BJ (cell line): ENCODE results near the gene PACRG. TPM values are rescaled to one million over a fixed set of nuclear protein-coding genes. Genes with fewer than 3 reads are reported as not detected.

Source experiments
- CTCF ChIA-PET: fragments of 350-600 bp; formaldehyde crosslinking; extraction: SDS; loops from one replicate; lab custom pipeline; 2021; ENCODE audit warnings: antibody characterized with exemption, inconsistent platforms; lab: Yijun Ruan, JAX
- POLR2A ChIA-PET: fragments of 300-600 bp; sonication (Branson Sonifier 250); formaldehyde crosslinking; extraction: SDS; loops from one replicate; lab custom pipeline; 2021; ENCODE audit warnings: antibody characterized with exemption; lab: Charles Lee
- DNase-seq: peaks from one replicate; pipeline ENCODE4 v3.0.0-alpha.2; 2011; ENCODE audit warnings: low read depth
- H3K27me3 ChIP-seq: 2 replicates; pipeline ENCODE4 v1.6.0; 2011; ENCODE audit warnings: low read length; ENCODE audit not compliant: control insufficient read depth, insufficient read depth
- H3K36me3 ChIP-seq: 2 replicates; pipeline ENCODE4 v1.5.1; 2011; ENCODE audit warnings: low read length; ENCODE audit not compliant: control insufficient read depth, insufficient read depth
- H3K4me3 ChIP-seq: 2 replicates; pipeline ENCODE4 v1.5.1; 2011; ENCODE audit warnings: low read depth, mild to moderate bottlenecking, control low read depth, low read length
- polyA plus RNA-seq: library from polyadenylated mRNA; depleted of rRNA; stranded (reverse); fragments of >200 nt; gene quantifications from 2 replicates; pipeline ENCODE4 v1.2.3, GENCODE V29; 2011
- TF ChIP-seq, protein P1 (sequence below): IDR thresholded peaks from 2 replicates; pipeline ENCODE4 v1.5.1; 2011; ENCODE audit warnings: low read depth, mild to moderate bottlenecking, control low read depth, inconsistent platforms, low read length, moderate library complexity; ENCODE audit not compliant: insufficient read depth

Gene PACRG
- polyA plus RNA-seq, 1 experiment: 0.20 TPM

DNA sequence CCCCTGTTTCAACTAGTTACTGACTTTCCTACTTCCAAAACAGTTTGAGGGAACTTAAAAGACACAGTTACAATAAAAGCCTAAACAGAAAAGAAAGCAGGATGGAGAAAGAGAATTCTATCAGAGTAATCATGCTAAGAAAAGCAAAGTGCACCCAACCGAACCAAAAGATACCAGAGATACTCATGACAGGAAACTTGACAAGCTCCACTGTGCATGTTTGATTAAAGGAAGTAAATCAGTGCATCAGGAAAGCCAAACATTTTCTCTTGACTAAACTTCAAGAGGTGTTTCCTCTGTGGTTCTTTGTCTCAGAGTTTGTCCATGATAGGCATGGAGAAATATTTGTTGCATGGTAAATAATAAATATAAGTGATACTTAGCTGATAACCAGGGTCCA lies 138.9 kb downstream of the PACRG start:
- POLR2A ChIA-PET: no interaction called here
- Histone ChIP-seq H3K4me3 (no peak overlapping the region), H3K36me3 (no peaks in the 10 kb centered on the region), H3K27me3 (no peaks in the 10 kb centered on the region)
- DNase-seq: no peak
- TF ChIP-seq, protein P1, sequence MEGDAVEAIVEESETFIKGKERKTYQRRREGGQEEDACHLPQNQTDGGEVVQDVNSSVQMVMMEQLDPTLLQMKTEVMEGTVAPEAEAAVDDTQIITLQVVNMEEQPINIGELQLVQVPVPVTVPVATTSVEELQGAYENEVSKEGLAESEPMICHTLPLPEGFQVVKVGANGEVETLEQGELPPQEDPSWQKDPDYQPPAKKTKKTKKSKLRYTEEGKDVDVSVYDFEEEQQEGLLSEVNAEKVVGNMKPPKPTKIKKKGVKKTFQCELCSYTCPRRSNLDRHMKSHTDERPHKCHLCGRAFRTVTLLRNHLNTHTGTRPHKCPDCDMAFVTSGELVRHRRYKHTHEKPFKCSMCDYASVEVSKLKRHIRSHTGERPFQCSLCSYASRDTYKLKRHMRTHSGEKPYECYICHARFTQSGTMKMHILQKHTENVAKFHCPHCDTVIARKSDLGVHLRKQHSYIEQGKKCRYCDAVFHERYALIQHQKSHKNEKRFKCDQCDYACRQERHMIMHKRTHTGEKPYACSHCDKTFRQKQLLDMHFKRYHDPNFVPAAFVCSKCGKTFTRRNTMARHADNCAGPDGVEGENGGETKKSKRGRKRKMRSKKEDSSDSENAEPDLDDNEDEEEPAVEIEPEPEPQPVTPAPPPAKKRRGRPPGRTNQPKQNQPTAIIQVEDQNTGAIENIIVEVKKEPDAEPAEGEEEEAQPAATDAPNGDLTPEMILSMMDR: no peak
- CTCF ChIA-PET: no interaction called here

DNA sequence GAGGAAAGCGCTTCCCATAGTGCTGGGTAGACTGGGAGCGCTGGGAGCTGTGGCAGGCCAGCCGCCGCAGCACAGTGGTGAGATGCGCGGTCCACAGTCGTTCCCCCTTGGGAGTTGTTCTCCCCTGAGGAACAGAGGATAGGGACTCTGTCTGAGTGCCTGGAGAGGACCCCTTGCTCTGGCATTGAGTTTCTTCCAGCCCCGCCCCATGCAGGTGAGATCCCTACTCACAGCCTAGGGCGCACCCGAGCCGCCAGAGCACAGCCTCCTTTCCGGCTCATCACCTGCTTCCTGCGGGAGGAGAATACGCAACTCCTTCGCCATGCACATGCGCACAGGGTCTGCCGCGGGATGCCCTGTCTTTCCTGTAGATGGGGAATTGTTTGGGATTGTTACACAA lies 140.6 kb downstream of the PACRG start:
- CTCF ChIA-PET: no interaction called here
- TF ChIP-seq, protein P1: no peak
- no peak overlapping the region for H3K4me3 ChIP-seq
- no peaks in the 10 kb centered on the region for H3K36me3 ChIP-seq
- no peak for DNase-seq
- no peaks in the 10 kb centered on the region for H3K27me3 ChIP-seq
- POLR2A ChIA-PET: no interaction called here

DNA sequence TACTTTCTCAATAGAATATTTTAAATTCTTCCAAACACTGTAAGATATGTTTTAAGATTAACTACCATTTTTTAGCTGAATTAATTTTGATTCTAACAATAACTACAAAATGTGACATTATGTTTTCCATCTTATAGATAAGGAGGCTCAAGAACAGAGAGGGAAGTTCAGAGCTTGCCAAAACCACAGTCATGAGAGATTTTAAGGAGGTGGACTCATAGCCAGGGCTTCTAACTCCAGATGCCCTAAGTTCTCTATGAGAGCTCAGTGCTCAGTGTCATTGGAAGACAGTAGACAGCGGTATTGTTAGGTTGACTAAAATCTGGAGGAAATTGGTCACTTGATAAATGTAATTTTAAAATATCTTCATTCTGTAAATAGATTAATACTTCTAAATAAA lies 144.2 kb downstream of the PACRG start:
- Histone ChIP-seq H3K27me3 (no peaks in the 10 kb centered on the region), H3K4me3 (no peak overlapping the region), H3K36me3 (no peaks in the 10 kb centered on the region)
- no peak for DNase-seq
- POLR2A ChIA-PET: no interaction called here
- TF ChIP-seq, protein P1: no peak
- CTCF ChIA-PET: no interaction called here

DNA sequence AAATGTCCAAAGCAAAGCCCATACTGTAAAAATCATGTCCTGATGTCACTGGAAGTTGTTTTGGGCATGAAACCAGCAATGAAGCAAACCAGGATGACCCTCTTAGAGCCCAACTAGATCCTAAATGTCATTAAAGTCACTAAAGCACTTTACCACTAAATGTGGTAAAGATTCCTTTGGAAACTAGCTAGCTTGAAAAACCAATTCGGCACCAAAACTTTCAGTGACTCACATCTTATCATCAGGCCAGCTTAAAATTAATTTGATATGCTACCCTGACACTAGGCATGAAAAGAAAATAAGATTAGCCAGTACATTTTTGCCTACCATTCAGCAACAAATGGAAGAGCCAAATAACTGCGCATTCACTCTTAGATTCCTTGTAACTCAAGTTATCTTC lies 145.8 kb downstream of the PACRG start:
- Histone ChIP-seq H3K36me3 (no peaks in the 10 kb centered on the region), H3K27me3 (no peaks in the 10 kb centered on the region), H3K4me3 (no peak overlapping the region)
- DNase-seq: no peak
- ChIA-PET POLR2A (no interaction called here), CTCF (no interaction called here)
- TF ChIP-seq, protein P1: no peak

GRCh38 chr6:162875070-162875469 lies 147.3 kb downstream of the PACRG start:
- no peaks in the 10 kb centered on the region for H3K27me3 ChIP-seq
- no peaks in the 10 kb centered on the region for H3K36me3 ChIP-seq
- no peak for DNase-seq
- TF ChIP-seq, protein P1: no peak
- CTCF ChIA-PET: no interaction called here
- no peak overlapping the region for H3K4me3 ChIP-seq
- POLR2A ChIA-PET: no interaction called here
